NCI-H2081 treated with DMSO at 0.1 percent for 48 hours (cell line): ENCODE data around the gene CXXC5.

ENCODE experiments used
- DNase-seq: peaks from one replicate; lab custom pipeline; 2025; lab: John Stamatoyannopoulos, UW

CXXC5 gene

GRCh38 chr5:139680368-139681111 is 32.4 kb downstream of the CXXC5 start:
- no peak for DNase-seq

GRCh38 chr5:139681112-139681458 is 32.9 kb downstream of the CXXC5 start:
- DNase-seq = no peak

GRCh38 chr5:139681466-139681865 is 33.3 kb downstream of the CXXC5 start:
- no peak for DNase-seq

- DNase-seq = no peak
Observed at GRCh38 chr5:139682016-139682975, 34.1 kb downstream of the CXXC5 start.

GRCh38 chr5:139683295-139684271 is 35.4 kb downstream of the CXXC5 start:
- no peak for DNase-seq

- DNase-seq = no peak
Observed at GRCh38 chr5:139684350-139684880, 36.3 kb downstream of the CXXC5 start.

- DNase-seq = no peak
Observed at GRCh38 chr5:139684881-139685749, 37.0 kb downstream of the CXXC5 start.

- no peak for DNase-seq
Observed at GRCh38 chr5:139685886-139686285, 37.7 kb downstream of the CXXC5 start.

GRCh38 chr5:139686356-139686705 is 38.2 kb downstream of the CXXC5 start:
- no peak for DNase-seq

GRCh38 chr5:139686706-139687441 is 38.7 kb downstream of the CXXC5 start:
- no peak for DNase-seq

GRCh38 chr5:139687656-139688055 is 39.5 kb downstream of the CXXC5 start:
- DNase-seq = no peak

GRCh38 chr5:139688088-139688702 is 40.0 kb downstream of the CXXC5 start:
- no peak for DNase-seq

- DNase-seq = no peak
Observed at GRCh38 chr5:139688751-139689372, 40.7 kb downstream of the CXXC5 start.

- DNase-seq = no peak
Observed at GRCh38 chr5:139689631-139690063, 41.5 kb downstream of the CXXC5 start.

GRCh38 chr5:139690064-139690802 is 42.1 kb downstream of the CXXC5 start:
- no peak for DNase-seq

- no peak for DNase-seq
Observed at GRCh38 chr5:139690803-139691629, 42.9 kb downstream of the CXXC5 start.

- DNase-seq = no peak
Observed at GRCh38 chr5:139692148-139692547, 44.0 kb downstream of the CXXC5 start.
